ENCODE measurements around the gene RNH1.
A peak's percentile ranks its signal among the peaks of the same experiment; 100 is the strongest.

The RNH1 gene

DNA sequence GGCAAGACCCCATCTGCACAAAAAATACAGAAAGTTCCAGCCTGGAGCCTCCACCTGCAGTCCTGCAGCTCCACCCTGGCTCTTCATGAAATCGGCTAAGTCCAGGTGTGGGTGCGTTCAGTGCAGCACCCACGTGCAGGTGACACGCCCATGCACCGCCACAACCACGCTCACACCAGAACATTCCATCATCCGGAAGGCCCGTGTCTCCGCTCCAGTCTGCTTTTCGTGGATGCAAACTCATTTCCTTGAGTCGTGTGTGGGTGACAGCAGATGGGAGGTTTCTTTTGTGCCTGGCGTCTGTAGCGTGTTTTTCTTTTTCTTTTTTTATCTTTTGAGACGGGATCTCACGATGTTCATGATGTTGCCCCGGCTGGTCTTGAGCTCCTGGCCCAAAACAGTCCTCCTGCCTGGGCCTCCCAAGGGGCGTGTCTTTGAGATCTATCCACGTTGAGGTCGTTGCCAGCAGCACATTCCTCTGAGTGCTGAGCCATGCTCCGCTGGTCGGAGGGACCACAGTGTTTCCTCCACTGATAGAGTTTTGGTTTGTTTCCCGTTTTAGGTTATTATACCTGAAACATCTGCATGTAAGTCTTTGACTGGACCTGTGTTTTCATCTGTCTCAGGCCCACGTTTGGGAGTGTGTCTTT is 49.8 kb downstream of the RNH1 start:
- no peak for DNase-seq (ENCODE audit: low read depth)

- DNase-seq (ENCODE audit: low read depth) = no peak
These were observed 50.5 kb downstream of the RNH1 start for GRCh38 chr11:456533-456932.

DNA sequence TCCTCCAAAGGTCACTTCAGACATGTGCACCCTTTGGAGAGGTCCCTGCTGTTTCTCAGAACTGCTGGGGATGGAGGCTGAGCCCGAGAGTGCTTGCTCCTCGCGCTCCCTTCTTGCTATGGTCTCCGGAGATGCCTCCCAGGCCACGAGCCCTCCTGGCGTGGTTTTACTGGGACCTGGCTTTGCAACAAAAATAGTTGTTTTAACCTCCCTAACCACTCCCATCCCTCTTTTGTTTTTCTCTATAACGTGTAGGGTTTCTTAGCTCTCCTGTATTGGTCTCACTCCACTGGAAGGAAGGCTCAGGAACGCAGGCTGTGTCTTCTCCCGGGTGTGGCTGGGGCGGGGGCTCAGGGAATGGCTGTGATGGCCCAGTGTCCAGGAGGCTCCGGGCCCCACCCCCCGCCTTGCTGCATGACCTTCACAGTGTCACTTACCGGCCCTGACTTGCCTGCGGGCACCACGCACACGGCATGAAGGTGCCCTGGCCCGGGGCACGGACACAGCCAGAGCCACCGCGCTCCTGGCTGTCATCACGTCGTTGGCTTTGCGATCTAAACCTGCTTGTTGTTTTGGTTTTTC is 51.4 kb downstream of the RNH1 start:
- no peak for DNase-seq (ENCODE audit: low read depth)

DNA sequence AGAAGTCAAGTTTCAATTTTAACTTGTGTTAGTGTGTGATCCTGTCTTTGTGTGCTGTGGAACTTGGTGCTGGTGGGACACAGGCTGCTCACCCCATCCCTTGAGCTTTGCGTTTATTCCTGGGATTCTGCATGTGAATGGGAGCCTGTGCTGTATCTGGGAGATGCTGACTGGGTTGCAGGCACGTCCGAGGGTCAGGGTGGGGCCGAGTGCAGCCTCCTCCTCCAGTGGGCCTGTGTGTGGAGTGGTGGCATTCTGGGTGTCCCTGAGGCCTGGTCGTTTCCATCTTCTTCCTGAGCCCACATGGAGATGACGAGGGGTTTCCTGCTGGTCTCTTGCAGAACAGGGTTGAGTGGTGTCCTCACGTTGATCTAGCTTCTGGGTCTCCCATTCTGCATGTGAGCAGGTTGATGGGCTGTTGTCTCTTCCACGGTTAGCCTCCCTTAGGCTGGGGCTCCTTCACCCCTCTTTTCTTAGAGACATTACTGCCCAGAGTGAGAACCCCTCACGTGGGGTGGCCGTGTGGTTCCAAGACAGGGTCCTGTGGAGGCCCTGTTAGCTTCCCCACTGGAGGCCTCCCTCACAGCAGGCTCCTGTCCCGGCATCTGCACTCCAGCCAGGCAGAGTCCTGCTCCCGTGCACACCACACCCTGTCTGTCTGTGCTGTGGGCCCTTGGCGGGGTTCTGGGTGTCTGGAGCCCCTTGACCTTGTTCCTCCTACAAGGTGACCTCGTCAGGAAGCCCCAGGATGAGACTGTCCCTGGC is 52.1 kb downstream of the RNH1 start:
- DNase-seq (ENCODE audit: low read depth) = no peak

DNA sequence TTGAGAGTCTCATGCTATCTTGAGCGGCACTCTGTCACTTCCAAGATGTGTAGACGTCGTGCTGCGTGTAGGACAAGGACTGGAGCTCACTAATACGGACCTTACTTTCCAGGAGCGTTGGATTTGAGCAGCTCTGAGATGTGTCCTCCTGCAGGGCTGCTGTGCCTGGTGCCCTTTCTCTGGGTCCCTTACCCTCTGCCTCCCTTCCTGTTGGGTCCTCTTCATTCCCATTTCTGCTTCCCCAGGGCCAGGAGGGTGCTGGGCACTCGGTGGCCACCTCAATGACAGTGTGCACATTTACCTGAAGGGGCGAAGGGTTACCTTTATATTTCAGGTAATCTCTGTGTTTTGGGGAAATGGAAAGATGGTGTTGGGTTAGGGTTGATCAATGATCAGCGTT is 53.0 kb downstream of the RNH1 start:
- no peak for DNase-seq (ENCODE audit: low read depth)

DNA sequence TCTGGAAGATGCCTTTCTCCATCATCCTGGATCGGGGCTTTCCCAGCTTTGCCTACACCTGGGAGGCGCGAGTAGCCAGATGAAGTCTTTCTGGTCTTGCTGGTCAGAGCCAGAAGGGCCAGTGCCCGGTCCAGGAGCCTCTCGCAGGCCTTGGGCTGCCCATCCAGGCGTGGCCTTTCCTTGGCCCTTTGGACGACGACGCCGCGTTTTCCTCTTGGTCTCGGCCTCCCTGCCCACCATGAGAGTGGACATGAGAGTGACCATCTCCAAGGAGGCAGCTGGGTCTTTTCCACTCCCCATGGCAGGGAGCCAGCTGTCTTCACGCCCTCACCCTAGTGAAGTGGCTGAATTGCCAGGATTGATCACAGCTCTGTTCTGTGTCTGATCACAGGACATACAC is 53.5 kb downstream of the RNH1 start:
- DNase-seq (ENCODE audit: low read depth) = no peak

DNA sequence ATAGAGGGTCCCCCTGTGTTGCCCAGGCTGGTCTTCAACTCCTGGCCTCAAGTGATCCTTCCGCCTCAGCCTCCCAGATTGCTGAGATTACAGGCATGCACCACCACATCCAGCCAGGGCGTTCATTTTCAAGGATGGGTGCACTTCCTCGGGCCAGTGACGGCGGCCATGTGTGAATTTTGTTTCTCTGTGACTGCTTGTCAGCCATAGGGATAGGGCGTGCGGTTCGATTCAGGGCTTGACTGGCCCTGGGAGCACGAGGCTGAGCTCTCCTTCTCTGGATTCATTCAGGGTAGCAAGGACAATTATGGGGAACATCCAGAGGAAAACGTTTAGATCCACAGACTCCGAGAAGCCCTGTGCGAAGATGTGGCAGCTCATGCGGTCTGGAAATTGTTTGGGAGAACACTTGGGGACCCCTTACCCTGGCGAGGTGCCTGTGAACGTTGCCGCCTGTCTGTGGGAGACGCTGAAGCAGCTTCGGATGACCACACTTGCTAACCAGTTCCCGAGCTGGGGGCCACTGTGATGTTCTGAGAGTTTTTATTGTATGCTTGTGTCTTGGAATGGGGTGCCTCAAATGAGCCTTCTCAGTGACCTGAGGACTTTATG is 54.0 kb downstream of the RNH1 start:
- DNase-seq (ENCODE audit: low read depth) = no peak

DNA sequence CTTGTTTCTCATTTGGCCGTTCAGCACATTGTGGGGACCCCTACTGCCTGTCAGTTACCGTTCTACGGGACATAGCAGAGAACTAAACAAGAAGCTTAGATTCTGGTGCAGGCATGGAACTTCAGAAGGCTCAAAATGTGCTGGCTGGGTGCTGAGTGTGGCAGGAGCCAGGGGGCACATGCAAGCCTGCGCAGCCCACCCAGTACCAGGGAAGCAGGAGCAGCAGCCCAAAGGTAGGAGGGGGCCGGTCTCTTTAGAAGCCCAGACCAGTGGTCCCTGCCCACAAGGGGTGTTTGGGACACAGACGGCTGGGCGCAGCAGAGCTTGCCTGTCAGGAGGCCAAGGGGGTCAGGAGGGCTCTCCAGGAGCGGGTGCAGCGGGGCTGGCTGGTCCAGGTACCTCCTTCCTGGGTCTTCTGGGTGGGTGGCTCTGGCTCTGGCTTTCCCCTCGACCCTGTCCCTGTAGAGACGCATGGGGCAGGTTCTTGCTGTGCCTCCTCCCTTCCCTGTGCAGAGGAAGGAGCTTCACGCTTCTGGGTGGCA is 54.8 kb downstream of the RNH1 start:
- DNase-seq (ENCODE audit: low read depth) = no peak

GRCh38 chr11:451738-452137 is 55.3 kb downstream of the RNH1 start:
- DNase-seq (ENCODE audit: low read depth) = no peak

DNA sequence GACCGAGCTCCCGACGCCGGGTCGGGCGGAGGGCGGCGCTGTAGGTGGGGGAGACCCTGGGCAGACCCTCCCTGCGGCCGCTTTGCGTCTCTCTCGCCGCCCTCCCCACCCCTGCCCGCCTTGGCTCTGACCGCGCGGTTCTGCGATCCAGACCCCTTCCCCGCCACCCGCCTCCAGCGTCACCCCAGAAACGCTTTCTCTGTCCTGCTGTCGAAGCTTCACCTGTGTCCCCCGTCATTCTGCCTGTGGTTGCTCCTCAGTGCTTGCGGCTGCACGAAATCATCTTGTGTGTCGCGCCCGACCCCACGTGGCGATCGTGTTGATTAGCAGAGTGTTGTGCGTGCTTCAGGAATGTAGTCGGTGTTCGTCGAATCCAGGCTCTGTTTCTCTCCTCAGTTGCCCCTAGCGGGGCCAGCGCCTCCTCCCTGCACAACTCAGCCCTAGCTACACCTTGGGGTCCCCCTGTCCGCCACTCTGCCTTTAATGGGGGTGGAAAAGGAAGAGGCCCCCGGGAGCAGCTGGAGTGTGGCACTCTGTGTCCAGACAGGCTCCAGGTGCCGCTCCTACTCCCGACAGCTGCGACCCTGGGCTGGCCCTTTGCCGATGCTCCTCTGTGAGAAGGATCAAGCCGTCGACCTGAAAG is 56.1 kb downstream of the RNH1 start:
- DNase-seq (ENCODE audit: low read depth) = peak; percentile 68

DNA sequence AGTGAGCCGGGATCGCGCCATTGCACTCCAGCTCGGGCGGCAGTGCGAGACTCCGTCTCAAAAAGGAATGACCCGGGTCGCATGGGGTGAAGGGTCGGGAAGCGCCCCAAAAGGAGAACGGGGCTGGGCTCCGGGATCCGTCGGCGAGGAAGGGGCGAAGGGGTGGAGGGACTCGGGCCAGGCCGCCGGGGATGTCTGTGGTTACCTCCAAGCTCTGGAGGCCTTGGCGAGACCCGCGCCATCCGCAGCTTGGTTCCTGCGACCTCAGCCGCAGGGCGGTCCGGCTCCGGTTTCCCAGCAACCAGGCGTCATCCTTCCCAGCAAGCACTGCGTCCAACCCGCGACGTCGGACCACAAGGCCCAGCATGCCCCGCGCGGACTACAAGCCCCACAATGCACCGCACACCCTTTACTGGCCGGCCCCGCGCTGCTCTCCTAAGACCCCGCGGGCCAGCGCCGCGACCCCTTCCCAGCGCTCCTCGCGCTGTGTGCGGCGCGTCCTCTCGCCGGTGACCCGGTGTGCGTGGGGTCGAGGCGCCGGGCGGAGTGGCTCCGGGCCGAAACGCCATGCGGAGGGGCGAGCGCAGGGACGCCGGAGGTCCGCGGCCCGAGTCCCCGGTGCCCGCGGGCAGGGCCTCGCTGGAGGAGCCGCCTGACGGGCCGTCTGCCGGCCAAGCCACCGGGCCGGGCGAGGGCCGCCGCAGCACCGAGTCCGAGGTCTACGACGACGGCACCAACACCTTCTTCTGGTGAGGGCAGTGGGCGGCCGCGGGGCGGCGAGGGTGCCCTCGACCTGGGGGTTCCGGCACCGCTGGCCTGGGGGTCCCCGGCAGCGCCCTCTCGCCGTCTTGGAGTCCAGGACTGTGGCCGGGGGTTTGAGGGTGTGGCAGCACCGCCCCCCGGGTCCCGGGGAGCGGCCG is 56.9 kb downstream of the RNH1 start, which contains the start of gene PTDSS2:
TSS of gene PTDSS2 (plus strand) at position 391 of the 920 bp plus-strand sequence. CDS start at position 568, 177 bp downstream.
- DNase-seq (ENCODE audit: low read depth) = peak; percentile 90

- DNase-seq (ENCODE audit: low read depth) = peak; percentile 92
These were observed 58.9 kb downstream of the RNH1 start for GRCh38 chr11:447923-448731.

GRCh38 chr11:446891-447290 is 60.2 kb downstream of the RNH1 start:
- DNase-seq (ENCODE audit: low read depth) = no peak

DNA sequence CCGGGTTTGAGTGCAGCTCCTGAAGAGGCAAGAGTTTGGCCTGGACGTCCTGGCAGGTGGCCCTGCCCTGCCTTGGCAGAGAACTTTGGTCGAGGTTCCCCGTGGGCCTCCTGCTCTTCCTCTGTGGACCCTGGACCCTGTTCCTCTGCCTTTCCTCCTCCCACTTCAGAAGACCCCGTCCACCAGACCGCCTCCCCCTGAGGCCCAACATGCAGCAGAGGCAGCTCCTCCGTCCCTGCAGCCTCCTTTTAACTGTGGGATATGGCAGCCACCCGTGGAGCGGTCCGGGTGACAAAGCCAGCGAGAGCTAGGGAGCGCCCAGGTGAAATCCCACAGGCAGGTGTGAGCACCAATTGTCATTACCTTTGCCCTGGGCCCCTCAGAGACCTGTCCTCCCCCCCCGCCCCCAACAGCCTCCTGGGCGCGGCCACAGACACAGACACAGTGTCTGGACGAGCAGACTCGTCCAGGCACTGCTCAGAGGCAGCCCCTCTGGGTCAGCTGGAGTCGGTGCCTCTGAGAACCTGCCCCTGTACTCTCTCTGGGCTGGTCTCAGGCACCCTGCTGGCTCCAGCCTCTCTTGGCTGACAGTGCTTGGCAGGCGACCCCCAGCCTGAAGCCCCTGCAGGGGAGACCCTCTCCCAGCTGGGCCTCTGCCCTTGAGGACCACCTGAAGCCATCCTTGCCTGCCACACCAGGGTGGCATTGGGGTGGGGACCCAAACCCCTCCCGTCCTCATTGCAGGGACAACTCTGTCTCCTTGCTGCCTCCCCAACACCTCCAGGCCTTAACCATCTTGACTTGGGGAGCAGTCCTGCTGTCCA is 61.1 kb downstream of the RNH1 start:
- no peak for DNase-seq (ENCODE audit: low read depth)
